NCI-H82 (cell line): ENCODE data around the gene EYS.
"Not testable (repeated sequence)": the region's sequence is repeated elsewhere in the genome, so short reads cannot be mapped to it uniquely, and the experiment has no call there.

ENCODE experiments used
- DNase-seq: peaks from one replicate; lab custom pipeline; 2025; lab: John Stamatoyannopoulos, UW

Gene EYS

GRCh38 chr6:65452333-65452732 is 254.7 kb downstream of the EYS start:
- DNase-seq: no peak

GRCh38 chr6:65450451-65450850 is 256.6 kb downstream of the EYS start:
- peak; percentile 32 for DNase-seq

GRCh38 chr6:65449926-65450325 is 257.1 kb downstream of the EYS start:
- DNase-seq: no peak

- DNase-seq: no peak
Measured at GRCh38 chr6:65448866-65449265, 258.2 kb downstream of the EYS start.

- DNase-seq: no peak
Measured at GRCh38 chr6:65436281-65436680, 270.7 kb downstream of the EYS start.

GRCh38 chr6:65416621-65417020 is 290.4 kb downstream of the EYS start:
- DNase-seq: no peak

GRCh38 chr6:65410309-65410708 is 296.7 kb downstream of the EYS start:
- no peak for DNase-seq

GRCh38 chr6:65402564-65402963 is 304.5 kb downstream of the EYS start:
- DNase-seq: no peak

GRCh38 chr6:65399355-65400084 is 307.5 kb downstream of the EYS start:
- no peak for DNase-seq

GRCh38 chr6:65398851-65399250 is 308.2 kb downstream of the EYS start:
- no peak for DNase-seq

GRCh38 chr6:65350530-65350929 is 356.5 kb downstream of the EYS start:
- DNase-seq: no peak

- not testable (repeated sequence) for DNase-seq
Measured at GRCh38 chr6:65302655-65303054, 404.4 kb downstream of the EYS start.

GRCh38 chr6:65299236-65299635 is 407.8 kb downstream of the EYS start:
- DNase-seq: no peak

- peak; percentile 9 for DNase-seq
Measured at GRCh38 chr6:65295812-65296211, 411.2 kb downstream of the EYS start.

GRCh38 chr6:65289491-65289890 is 417.5 kb downstream of the EYS start:
- DNase-seq: no peak

GRCh38 chr6:65285275-65285674 is 421.8 kb downstream of the EYS start:
- DNase-seq: no peak

- DNase-seq: no peak
Measured at GRCh38 chr6:65280060-65280459, 427.0 kb downstream of the EYS start.

GRCh38 chr6:65262241-65262640 is 444.8 kb downstream of the EYS start:
- DNase-seq: no peak

GRCh38 chr6:65259982-65260381 is 447.0 kb downstream of the EYS start:
- DNase-seq: peak; percentile 9

- DNase-seq: no peak
Measured at GRCh38 chr6:65259059-65259458, 448.0 kb downstream of the EYS start.

- no peak for DNase-seq
Measured at GRCh38 chr6:65253041-65253440, 454.0 kb downstream of the EYS start.

- no peak for DNase-seq
Measured at GRCh38 chr6:65248101-65248610, 458.9 kb downstream of the EYS start.

- no peak for DNase-seq
Measured at GRCh38 chr6:65231616-65232015, 475.4 kb downstream of the EYS start.

- DNase-seq: no peak
Measured at GRCh38 chr6:65229825-65230224, 477.2 kb downstream of the EYS start.
